ENCODE data around the gene WWOX. TPM values are rescaled to one million over a fixed set of nuclear protein-coding genes. Genes with fewer than 3 reads are reported as not detected.

Gene WWOX
- total and polyA plus RNA-seq, 10 donors = 5.9 to 90.3 (median 26.4) TPM

DNA sequence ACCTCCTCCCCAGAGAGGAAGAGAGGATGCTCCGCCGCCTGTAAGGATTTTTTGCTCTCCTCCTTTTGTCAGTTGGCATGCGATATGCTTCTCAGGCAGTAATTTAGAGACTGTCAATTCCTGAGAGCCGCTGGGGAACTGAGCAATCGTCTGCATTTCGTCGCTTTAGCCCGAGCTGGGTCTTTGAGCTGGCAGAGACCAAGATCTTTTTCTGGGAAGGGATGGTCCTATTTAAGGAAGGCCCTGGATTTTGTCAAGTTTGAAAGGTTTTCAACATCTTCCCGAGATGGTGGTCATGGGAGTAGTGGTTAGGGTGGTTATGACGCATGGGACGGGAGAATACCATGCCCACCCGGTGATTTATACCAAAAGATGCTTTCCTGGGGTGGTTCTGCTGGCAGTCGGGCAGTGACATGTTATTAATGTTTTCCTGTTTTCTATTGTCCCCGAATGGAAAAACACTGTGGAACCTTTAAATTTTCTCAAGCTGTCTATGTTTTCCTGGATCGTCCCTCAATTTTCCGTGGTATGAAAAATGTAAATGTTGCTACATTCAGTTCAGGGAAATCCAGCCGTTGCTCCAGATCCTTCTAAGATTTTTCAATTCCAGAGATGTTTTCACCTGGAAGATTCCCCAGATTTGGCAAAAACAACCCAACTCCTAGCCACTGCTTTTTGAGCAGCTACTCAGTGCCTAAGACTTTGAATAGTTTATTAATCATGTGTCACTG lies 914.6 kb downstream of the WWOX start:
- WGBS, 5 donors = 72 to 80% (median 79%) methylated on average over 17 of the region's 17 CpGs
- H3K27ac ChIP-seq = no peak overlapping the region
- TF ChIP-seq, protein P1, sequence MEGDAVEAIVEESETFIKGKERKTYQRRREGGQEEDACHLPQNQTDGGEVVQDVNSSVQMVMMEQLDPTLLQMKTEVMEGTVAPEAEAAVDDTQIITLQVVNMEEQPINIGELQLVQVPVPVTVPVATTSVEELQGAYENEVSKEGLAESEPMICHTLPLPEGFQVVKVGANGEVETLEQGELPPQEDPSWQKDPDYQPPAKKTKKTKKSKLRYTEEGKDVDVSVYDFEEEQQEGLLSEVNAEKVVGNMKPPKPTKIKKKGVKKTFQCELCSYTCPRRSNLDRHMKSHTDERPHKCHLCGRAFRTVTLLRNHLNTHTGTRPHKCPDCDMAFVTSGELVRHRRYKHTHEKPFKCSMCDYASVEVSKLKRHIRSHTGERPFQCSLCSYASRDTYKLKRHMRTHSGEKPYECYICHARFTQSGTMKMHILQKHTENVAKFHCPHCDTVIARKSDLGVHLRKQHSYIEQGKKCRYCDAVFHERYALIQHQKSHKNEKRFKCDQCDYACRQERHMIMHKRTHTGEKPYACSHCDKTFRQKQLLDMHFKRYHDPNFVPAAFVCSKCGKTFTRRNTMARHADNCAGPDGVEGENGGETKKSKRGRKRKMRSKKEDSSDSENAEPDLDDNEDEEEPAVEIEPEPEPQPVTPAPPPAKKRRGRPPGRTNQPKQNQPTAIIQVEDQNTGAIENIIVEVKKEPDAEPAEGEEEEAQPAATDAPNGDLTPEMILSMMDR (IDR thresholded peaks at IDR 0.05 in 8 of 11, conservative IDR thresholded peaks at IDR 0.05 in 3 of 11) = no peak
- TF ChIP-seq POLR2AphosphoS5 (IDR thresholded peaks at IDR 0.05) = no peak
- intact Hi-C loops (cut with DNase I; ENCODE audit: low total_unique reads) = no loop called here
- H3K4me3 ChIP-seq = no peak overlapping the region
- no peaks in the 10 kb centered on the region for H3K27me3 ChIP-seq (replicated peaks in 1 of 7)
- DNase-seq = no peak
- H3K36me3 ChIP-seq = no peaks in the 10 kb centered on the region
- H3K9me3 ChIP-seq = no peaks in the 10 kb centered on the region
- peaks cover 0 to 15% (median 6%) of the 10 kb centered on the region in 6 donors for H3K4me1 ChIP-seq

DNA sequence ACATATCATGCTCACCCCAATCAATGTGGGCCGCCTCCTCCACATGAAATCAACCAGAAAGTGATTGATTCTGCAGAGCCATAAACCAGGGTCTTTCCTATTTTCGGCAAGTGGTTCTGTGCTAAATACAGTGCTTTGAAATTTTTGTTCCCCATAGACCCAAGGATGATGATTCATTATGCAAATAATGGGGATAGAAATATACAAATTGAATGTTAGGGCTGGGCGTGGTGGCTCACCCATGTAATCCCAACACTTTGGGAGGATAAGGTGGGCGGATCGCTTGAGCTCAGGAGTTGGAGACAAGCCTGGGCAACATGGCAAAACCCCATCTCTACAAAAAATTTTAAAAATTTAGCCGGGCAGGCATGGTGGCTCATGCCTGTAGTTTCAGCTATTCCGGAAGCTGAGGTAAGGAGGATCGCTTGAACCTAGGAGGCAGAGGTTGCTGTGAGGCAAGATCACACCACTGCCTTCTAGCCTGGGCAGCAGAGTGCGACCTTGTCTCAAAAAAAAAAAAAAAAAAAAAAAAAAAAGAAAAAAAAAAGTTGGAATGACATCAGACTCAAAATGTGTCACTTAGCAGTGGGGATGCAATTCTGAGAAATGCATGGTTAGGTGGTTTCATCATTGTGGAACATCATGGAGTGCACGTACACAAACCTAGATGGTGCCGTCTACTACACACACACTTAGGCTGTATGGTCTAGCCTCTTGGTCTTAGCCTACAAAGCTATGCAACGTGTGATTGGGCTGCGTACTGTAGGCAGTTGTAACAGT lies 919.4 kb downstream of the WWOX start:
- no peaks in the 10 kb centered on the region for H3K27me3 ChIP-seq (replicated peaks in 1 of 7)
- H3K36me3 ChIP-seq = no peaks in the 10 kb centered on the region
- WGBS, 5 donors = 83 to 92% (median 87%) methylated on average over 13 of the region's 13 CpGs
- no peaks in the 10 kb centered on the region for H3K9me3 ChIP-seq
- intact Hi-C loops (cut with DNase I; ENCODE audit: low total_unique reads) = no loop called here
- no peak overlapping the region for H3K4me3 ChIP-seq
- H3K27ac ChIP-seq = no peak overlapping the region
- no peaks in the 10 kb centered on the region for H3K4me1 ChIP-seq
- TF ChIP-seq POLR2AphosphoS5 (IDR thresholded peaks at IDR 0.05) (no peak), POLR2A (IDR thresholded peaks at IDR 0.05) (no peak)
- TF ChIP-seq, protein P1 (IDR thresholded peaks at IDR 0.05 in 8 of 11, conservative IDR thresholded peaks at IDR 0.05 in 3 of 11) = no peak
- DNase-seq = no peak

DNA sequence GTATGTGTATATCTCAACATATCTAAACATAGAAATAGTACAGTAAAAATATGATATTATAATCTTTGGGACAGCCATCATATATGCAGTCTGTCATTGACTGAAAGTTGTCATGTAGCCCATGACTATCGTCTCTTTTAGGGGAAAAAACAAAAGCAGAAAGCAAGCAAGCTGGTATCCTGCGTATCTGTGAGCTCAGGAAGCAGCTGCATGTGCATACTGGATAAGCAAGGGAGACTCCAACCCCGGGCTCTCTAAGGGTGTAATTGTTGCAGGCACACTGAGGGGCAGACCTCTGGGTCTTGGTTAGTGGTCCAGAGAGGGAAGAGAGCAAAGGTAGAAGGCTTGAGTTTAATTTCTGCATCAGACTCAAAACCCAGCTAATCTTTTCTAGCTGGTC lies 920.0 kb downstream of the WWOX start:
- Histone ChIP-seq H3K27ac (no peak overlapping the region), H3K4me1 (no peaks in the 10 kb centered on the region), H3K36me3 (no peaks in the 10 kb centered on the region), H3K4me3 (no peak overlapping the region), H3K9me3 (no peaks in the 10 kb centered on the region), H3K27me3 (replicated peaks in 1 of 7) (no peaks in the 10 kb centered on the region)
- DNase-seq = no peak
- WGBS, 5 donors = 20 to 44% (median 29%) methylated on average over 3 of the region's 3 CpGs
- TF ChIP-seq POLR2A (IDR thresholded peaks at IDR 0.05) = no peak
- no peak for TF ChIP-seq POLR2AphosphoS5 (IDR thresholded peaks at IDR 0.05)
- TF ChIP-seq, protein P1 (IDR thresholded peaks at IDR 0.05 in 8 of 11, conservative IDR thresholded peaks at IDR 0.05 in 3 of 11) = no peak
- intact Hi-C loops (cut with DNase I; ENCODE audit: low total_unique reads) = no loop called here

DNA sequence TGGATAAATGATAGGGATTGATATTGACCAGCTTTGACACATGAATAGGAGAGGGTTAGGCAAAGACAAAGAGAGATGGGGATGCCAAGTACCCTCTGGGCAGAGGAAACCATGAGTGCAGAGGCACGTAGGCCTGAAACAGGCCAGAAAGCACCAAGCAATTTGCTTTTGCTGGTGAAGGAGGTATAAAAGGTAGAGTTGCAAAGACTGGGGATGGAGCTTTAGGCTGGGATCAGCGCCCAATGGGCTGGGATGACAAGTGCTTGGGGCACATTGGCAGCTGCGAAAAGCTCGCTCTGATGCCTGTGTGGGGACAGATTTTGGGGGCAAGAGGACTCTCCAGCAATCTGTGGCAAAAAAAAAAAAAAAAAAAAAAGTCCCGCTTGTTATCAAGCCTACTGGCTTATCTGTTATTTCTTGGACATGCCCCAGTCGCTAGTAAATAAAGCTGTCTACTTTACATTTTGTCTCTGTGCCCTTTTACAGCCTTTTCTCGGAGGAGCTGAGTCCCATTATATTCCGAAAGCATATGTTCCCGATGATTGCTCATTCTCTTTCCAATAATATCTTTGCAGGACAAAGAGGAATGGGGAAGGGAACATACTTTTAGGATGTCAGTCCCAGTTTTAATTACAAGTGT lies 922.7 kb downstream of the WWOX start:
- intact Hi-C loops (cut with DNase I; ENCODE audit: low total_unique reads) = no loop called here
- Histone ChIP-seq H3K27me3 (replicated peaks in 1 of 7) (no peaks in the 10 kb centered on the region), H3K4me1 (no peaks in the 10 kb centered on the region), H3K4me3 (no peak overlapping the region), H3K9me3 (no peaks in the 10 kb centered on the region), H3K27ac (no peak overlapping the region), H3K36me3 (no peaks in the 10 kb centered on the region)
- TF ChIP-seq POLR2AphosphoS5 (IDR thresholded peaks at IDR 0.05) (no peak), POLR2A (IDR thresholded peaks at IDR 0.05) (no peak)
- TF ChIP-seq, protein P1 (IDR thresholded peaks at IDR 0.05 in 8 of 11, conservative IDR thresholded peaks at IDR 0.05 in 3 of 11) = no peak
- DNase-seq = no peak
- WGBS, 5 donors = 85 to 97% (median 93%) methylated on average over 9 of the region's 9 CpGs
